Liver (tissue), 9 donors: ENCODE data around the gene MDM4. TPM values are rescaled to one million over a fixed set of nuclear protein-coding genes. Genes with fewer than 3 reads are reported as not detected.

ENCODE experiments used
- DNase-seq: peaks from one replicate; pipeline ENCODE4 v3.0.0-alpha.2; 2017; ENCODE audit warnings: low spot score
- H3K27ac ChIP-seq, 2 donors: one replicate each; pipeline ENCODE4 v1.7.0; 2013; ENCODE audit warnings: inconsistent platforms in 2 of 2, low read length in 2 of 2, control low read depth in 1 of 2, low read depth in 1 of 2, mild to moderate bottlenecking in 1 of 2
- H3K27me3 ChIP-seq, 4 donors: one replicate each; pipeline versions ENCODE4 v1.6.1 to v1.7.0; 2013; ENCODE audit warnings: low read length in 3 of 4, inconsistent platforms in 1 of 4, mild to moderate bottlenecking in 1 of 4, moderate library complexity in 1 of 4; ENCODE audit not compliant: control insufficient read depth in 4 of 4, insufficient read depth in 4 of 4
- H3K36me3 ChIP-seq, 4 donors: one replicate each; pipeline versions ENCODE4 v1.6.1 to v1.7.0; 2013; ENCODE audit warnings: low read length in 3 of 4, mild to moderate bottlenecking in 3 of 4, low read depth in 1 of 4, moderate library complexity in 1 of 4; ENCODE audit not compliant: control insufficient read depth in 4 of 4, insufficient read depth in 3 of 4
- H3K4me1 ChIP-seq, 4 donors: one replicate each; pipeline versions ENCODE4 v1.6.1 to v1.7.0; 2013; ENCODE audit warnings: low read length in 3 of 4, mild to moderate bottlenecking in 3 of 4, moderate library complexity in 1 of 4; ENCODE audit not compliant: control insufficient read depth in 4 of 4, insufficient read depth in 4 of 4
- H3K4me3 ChIP-seq, 3 donors: one replicate each; pipeline versions ENCODE4 v1.6.1 to v1.7.0; 2013; ENCODE audit warnings: low read length in 3 of 3, control low read depth in 1 of 3, low read depth in 1 of 3, mild to moderate bottlenecking in 1 of 3
- H3K9ac ChIP-seq, 2 donors: one replicate each; pipeline ENCODE4 v1.7.0; 2013; ENCODE audit warnings: low read length in 2 of 2, mild to moderate bottlenecking in 2 of 2, moderate library complexity in 2 of 2, control low read depth in 1 of 2, low read depth in 1 of 2
- H3K9me3 ChIP-seq, 4 donors: one replicate each; pipeline versions ENCODE4 v1.6.1 to v1.7.0; 2013; ENCODE audit warnings: low read length in 3 of 4; ENCODE audit not compliant: control insufficient read depth in 4 of 4
- EGR1 ChIP-seq, 2 donors: IDR thresholded peaks; 2 replicates each; pipeline ENCODE4 v1.6.1; 2016 to 2018; ENCODE audit warnings: antibody characterized with exemption in 2 of 2, low read depth in 2 of 2
- FOXA2 ChIP-seq: IDR thresholded peaks from 2 replicates; pipeline ENCODE4 v1.6.1; 2016; ENCODE audit warnings: antibody characterized with exemption
- GABPA ChIP-seq, 2 donors: IDR thresholded peaks in 1 of 2; conservative IDR thresholded peaks in 1 of 2; 2 replicates each; pipeline ENCODE4 v1.6.1; 2016; ENCODE audit warnings: antibody characterized with exemption in 2 of 2, mild to moderate bottlenecking in 1 of 2, moderate library complexity in 1 of 2
- HNF4A ChIP-seq, 2 donors: conservative IDR thresholded peaks; 2 replicates each; pipeline ENCODE4 v1.6.1; 2016; ENCODE audit warnings: antibody characterized with exemption in 2 of 2, mild to moderate bottlenecking in 2 of 2
- JUND ChIP-seq, 2 donors: IDR thresholded peaks; 2 replicates each; pipeline ENCODE4 v1.6.1; 2016; ENCODE audit warnings: antibody characterized with exemption in 2 of 2
- NR2F2 ChIP-seq: IDR thresholded peaks from 2 replicates; pipeline ENCODE4 v1.6.1; 2016; ENCODE audit warnings: antibody characterized with exemption
- RAD21 ChIP-seq, 2 donors: IDR thresholded peaks; 2 replicates each; pipeline ENCODE4 v1.6.1; 2016; ENCODE audit warnings: antibody characterized with exemption in 2 of 2, mild to moderate bottlenecking in 2 of 2
- RXRA ChIP-seq, 2 donors: IDR thresholded peaks; 2 replicates each; pipeline ENCODE4 v1.6.1; 2017 to 2018; ENCODE audit warnings: antibody characterized with exemption in 2 of 2, mild to moderate bottlenecking in 1 of 2
- SP1 ChIP-seq: IDR thresholded peaks from 2 replicates; pipeline ENCODE4 v1.6.1; 2018; ENCODE audit warnings: antibody characterized with exemption, mild to moderate bottlenecking
- YY1 ChIP-seq: IDR thresholded peaks from 2 replicates; pipeline ENCODE4 v1.6.1; 2016; ENCODE audit warnings: antibody characterized with exemption, mild to moderate bottlenecking
- WGBS: extraction: QIAGEN DNeasy Blood & Tissue Kit; methylation state at CpG from one replicate; pipeline ENCODE4 v1.1.7; 2013; 5-methylcytosine and 5-hydroxymethylcytosine counted together
- polyA plus RNA-seq, 2 donors: library from polyadenylated mRNA; stranded (reverse) in 1 of 2; unstranded in 1 of 2; fragments of 200-250 nt in 1 of 2; fragments of >200 nt in 1 of 2; fragmentation: Nextera tagmentation in 1 of 2; extraction: Ambion mirVana in 1 of 2; gene quantifications; one replicate each; pipeline versions ENCODE4 v1.2.1 to v1.2.3, GENCODE V29; 2013 to 2015
- total RNA-seq, 2 donors: library from RNA; depleted of rRNA; stranded (reverse); fragments of >200 nt; gene quantifications; one replicate each; pipeline ENCODE4 v1.2.3, GENCODE V29; 2014
- TF ChIP-seq, protein P1 (sequence below): IDR thresholded peaks from 2 replicates; pipeline ENCODE4 v1.6.1; 2016; ENCODE audit warnings: antibody characterized with exemption, mild to moderate bottlenecking
- TF ChIP-seq, protein P2 (sequence below): IDR thresholded peaks from 2 replicates; pipeline ENCODE4 v1.6.1; 2016; ENCODE audit warnings: antibody characterized with exemption
- TF ChIP-seq, protein P3 (sequence below): IDR thresholded peaks from 2 replicates; pipeline ENCODE4 v1.6.1; 2016; ENCODE audit warnings: antibody characterized with exemption
- TF ChIP-seq, protein P4 (sequence below): IDR thresholded peaks from 2 replicates; pipeline ENCODE4 v1.6.1; 2016; ENCODE audit warnings: antibody characterized with exemption
- TF ChIP-seq, protein P5 (sequence below): fragments of 150-350 bp; IDR thresholded peaks from 2 replicates; pipeline ENCODE4 v1.5.1; 2017; ENCODE audit warnings: improper control_type of control experiment, low read depth, low read length; ENCODE audit not compliant: missing input control
- donor health status: healthy.
- donor health status: healthy.
- donor health status: healthy.
- donor health status: healthy.
- donor health status: healthy.

The MDM4 gene
- total and polyA plus RNA-seq, 4 donors: 1.4 to 56.5 (median 21.6) TPM

DNA sequence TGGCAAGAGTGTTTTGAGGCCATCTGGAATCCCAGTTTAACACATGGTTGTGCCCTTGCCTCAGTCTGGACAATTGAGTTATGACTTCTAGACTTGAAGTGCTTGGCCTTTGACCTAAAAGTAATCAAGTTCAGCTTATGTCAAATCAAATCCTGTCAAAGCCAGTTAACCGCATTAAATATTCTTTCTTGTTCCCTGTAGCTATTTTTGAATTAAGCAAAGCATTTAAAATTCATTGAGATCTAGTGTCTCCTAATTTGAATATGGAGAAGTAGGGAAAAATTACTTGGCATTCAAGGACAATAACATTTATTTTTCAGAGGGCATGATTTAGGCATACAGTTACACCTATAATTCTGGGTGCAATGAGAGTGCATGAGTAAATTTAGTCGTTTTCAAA is 32.1 kb downstream of the MDM4 start:
- no peak overlapping the region for H3K27ac ChIP-seq
- 94% methylated on average over 2 of the region's 2 CpGs for WGBS
- no peak overlapping the region for H3K4me3 ChIP-seq
- TF ChIP-seq RAD21 (IDR thresholded peaks at IDR 0.05) (no peak), SP1 (no peak), HNF4A (conservative IDR thresholded peaks at IDR 0.05) (no peak)
- TF ChIP-seq, protein P1, sequence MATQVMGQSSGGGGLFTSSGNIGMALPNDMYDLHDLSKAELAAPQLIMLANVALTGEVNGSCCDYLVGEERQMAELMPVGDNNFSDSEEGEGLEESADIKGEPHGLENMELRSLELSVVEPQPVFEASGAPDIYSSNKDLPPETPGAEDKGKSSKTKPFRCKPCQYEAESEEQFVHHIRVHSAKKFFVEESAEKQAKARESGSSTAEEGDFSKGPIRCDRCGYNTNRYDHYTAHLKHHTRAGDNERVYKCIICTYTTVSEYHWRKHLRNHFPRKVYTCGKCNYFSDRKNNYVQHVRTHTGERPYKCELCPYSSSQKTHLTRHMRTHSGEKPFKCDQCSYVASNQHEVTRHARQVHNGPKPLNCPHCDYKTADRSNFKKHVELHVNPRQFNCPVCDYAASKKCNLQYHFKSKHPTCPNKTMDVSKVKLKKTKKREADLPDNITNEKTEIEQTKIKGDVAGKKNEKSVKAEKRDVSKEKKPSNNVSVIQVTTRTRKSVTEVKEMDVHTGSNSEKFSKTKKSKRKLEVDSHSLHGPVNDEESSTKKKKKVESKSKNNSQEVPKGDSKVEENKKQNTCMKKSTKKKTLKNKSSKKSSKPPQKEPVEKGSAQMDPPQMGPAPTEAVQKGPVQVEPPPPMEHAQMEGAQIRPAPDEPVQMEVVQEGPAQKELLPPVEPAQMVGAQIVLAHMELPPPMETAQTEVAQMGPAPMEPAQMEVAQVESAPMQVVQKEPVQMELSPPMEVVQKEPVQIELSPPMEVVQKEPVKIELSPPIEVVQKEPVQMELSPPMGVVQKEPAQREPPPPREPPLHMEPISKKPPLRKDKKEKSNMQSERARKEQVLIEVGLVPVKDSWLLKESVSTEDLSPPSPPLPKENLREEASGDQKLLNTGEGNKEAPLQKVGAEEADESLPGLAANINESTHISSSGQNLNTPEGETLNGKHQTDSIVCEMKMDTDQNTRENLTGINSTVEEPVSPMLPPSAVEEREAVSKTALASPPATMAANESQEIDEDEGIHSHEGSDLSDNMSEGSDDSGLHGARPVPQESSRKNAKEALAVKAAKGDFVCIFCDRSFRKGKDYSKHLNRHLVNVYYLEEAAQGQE: no peak
- TF ChIP-seq, protein P2, sequence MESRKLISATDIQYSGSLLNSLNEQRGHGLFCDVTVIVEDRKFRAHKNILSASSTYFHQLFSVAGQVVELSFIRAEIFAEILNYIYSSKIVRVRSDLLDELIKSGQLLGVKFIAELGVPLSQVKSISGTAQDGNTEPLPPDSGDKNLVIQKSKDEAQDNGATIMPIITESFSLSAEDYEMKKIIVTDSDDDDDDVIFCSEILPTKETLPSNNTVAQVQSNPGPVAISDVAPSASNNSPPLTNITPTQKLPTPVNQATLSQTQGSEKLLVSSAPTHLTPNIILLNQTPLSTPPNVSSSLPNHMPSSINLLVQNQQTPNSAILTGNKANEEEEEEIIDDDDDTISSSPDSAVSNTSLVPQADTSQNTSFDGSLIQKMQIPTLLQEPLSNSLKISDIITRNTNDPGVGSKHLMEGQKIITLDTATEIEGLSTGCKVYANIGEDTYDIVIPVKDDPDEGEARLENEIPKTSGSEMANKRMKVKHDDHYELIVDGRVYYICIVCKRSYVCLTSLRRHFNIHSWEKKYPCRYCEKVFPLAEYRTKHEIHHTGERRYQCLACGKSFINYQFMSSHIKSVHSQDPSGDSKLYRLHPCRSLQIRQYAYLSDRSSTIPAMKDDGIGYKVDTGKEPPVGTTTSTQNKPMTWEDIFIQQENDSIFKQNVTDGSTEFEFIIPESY: no peak
- TF ChIP-seq, protein P3, sequence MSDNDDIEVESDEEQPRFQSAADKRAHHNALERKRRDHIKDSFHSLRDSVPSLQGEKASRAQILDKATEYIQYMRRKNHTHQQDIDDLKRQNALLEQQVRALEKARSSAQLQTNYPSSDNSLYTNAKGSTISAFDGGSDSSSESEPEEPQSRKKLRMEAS: no peak
- no peaks in the 10 kb centered on the region for H3K9me3 ChIP-seq
- no peak for DNase-seq
- H3K4me1 ChIP-seq: no peaks in the 10 kb centered on the region
- peaks cover 11 to 74% (median 65%) of the 10 kb centered on the region in 4 donors for H3K36me3 ChIP-seq
- no peak overlapping the region for H3K9ac ChIP-seq
- no peaks in the 10 kb centered on the region for H3K27me3 ChIP-seq

DNA sequence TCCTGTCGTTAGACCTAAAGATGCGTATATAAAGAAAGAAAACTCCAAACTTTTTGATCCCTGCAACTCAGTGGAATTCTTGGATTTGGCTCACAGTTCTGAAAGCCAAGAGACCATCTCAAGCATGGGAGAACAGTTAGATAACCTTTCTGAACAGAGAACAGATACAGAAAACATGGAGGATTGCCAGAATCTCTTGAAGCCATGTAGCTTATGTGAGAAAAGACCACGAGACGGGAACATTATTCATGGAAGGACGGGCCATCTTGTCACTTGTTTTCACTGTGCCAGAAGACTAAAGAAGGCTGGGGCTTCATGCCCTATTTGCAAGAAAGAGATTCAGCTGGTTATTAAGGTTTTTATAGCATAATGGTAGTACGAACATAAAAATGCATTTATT is 33.1 kb downstream of the MDM4 start:
- Histone ChIP-seq H3K4me1 (no peaks in the 10 kb centered on the region), H3K36me3 (peaks cover 10 to 64% (median 56%) of the 10 kb centered on the region in 4 donors), H3K27ac (no peak overlapping the region), H3K9ac (no peak overlapping the region), H3K27me3 (no peaks in the 10 kb centered on the region), H3K4me3 (no peak overlapping the region), H3K9me3 (no peaks in the 10 kb centered on the region)
- 96% methylated on average over 6 of the region's 6 CpGs for WGBS
- TF ChIP-seq, protein P4, sequence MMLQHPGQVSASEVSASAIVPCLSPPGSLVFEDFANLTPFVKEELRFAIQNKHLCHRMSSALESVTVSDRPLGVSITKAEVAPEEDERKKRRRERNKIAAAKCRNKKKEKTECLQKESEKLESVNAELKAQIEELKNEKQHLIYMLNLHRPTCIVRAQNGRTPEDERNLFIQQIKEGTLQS: no peak
- no peak for TF ChIP-seq EGR1 (IDR thresholded peaks at IDR 0.05; ENCODE audit: low read depth in 2 of 2)
- TF ChIP-seq RXRA (IDR thresholded peaks at IDR 0.05): no peak
- TF ChIP-seq NR2F2: no peak
- TF ChIP-seq GABPA (IDR thresholded peaks at IDR 0.05 in 1 of 2, conservative IDR thresholded peaks at IDR 0.05 in 1 of 2): no peak
- TF ChIP-seq, protein P5, sequence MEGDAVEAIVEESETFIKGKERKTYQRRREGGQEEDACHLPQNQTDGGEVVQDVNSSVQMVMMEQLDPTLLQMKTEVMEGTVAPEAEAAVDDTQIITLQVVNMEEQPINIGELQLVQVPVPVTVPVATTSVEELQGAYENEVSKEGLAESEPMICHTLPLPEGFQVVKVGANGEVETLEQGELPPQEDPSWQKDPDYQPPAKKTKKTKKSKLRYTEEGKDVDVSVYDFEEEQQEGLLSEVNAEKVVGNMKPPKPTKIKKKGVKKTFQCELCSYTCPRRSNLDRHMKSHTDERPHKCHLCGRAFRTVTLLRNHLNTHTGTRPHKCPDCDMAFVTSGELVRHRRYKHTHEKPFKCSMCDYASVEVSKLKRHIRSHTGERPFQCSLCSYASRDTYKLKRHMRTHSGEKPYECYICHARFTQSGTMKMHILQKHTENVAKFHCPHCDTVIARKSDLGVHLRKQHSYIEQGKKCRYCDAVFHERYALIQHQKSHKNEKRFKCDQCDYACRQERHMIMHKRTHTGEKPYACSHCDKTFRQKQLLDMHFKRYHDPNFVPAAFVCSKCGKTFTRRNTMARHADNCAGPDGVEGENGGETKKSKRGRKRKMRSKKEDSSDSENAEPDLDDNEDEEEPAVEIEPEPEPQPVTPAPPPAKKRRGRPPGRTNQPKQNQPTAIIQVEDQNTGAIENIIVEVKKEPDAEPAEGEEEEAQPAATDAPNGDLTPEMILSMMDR: no peak
- TF ChIP-seq YY1: no peak
- TF ChIP-seq, protein P1: no peak
- TF ChIP-seq FOXA2: no peak
- no peak for TF ChIP-seq JUND (IDR thresholded peaks at IDR 0.05)
- TF ChIP-seq, protein P2: no peak
- no peak for DNase-seq
